K562 (cell line): ENCODE results near the gene DTNBP1. TPM values are rescaled to one million over a fixed set of nuclear protein-coding genes. Genes with fewer than 3 reads are reported as not detected.
A peak's percentile ranks its signal among the peaks of the same experiment; 100 is the strongest.

Experiments
- ATAC-seq: fragments of 200-7000 bp; cut with Tn5 transposase; 3 replicates; pipeline ENCODE4 v1.9.1; 2020; ENCODE audit warnings: moderate library complexity
- BruUV-seq: library from RNA; stranded (reverse); fragments of 400-500 nt; replicated peaks from 2 replicates; lab custom pipeline; 2021; lab: Mats Ljungman, UMichigan
- CTCF ChIA-PET: fragments of 300-600 bp; formaldehyde crosslinking; extraction: SDS; loops from one replicate; lab custom pipeline; 2021; ENCODE audit warnings: low intra/inter-chr PET ratio; lab: Yijun Ruan, JAX
- POLR2A ChIA-PET: fragments of 300-600, 350-650 bp; sonication (Branson Sonifier 250); formaldehyde crosslinking; extraction: SDS; loops from one replicate; lab custom pipeline; 2021; ENCODE audit warnings: antibody characterized with exemption, inconsistent platforms; lab: Yijun Ruan, JAX
- DNase-seq, 4 experiments: peaks; one replicate each; pipeline versions ENCODE4 v3.0.0 to v3.0.0-alpha.2; 2011 to 2018; ENCODE audit warnings: low spot score in 3 of 4, mixed read lengths in 3 of 4; ENCODE audit errors: extremely low read depth in 1 of 4
- FAIRE-seq: peaks from 2 replicates; lab custom pipeline; 2011; peaks lifted over from hg19 to GRCh38; lab: Jason Lieb, UNC
- H2AFZ ChIP-seq: 2 replicates; pipeline ENCODE4 v1.6.0; 2011; ENCODE audit warnings: low read depth, low read length, control low read depth, inconsistent platforms
- H3K27ac ChIP-seq: fragments of 200-600 bp; 3 replicates; pipeline ENCODE4 v1.8.0; 2011; ENCODE audit warnings: low read depth, mild to moderate bottlenecking, control low read depth, inconsistent platforms, low read length, moderate library complexity, mixed read lengths; ENCODE audit errors: extremely low read depth
- H3K27me3 ChIP-seq, 2 experiments: fragments of 300-600 bp in 1 of 2; 2 replicates in 1 of 2; 3 replicates in 1 of 2; pipeline versions ENCODE4 v1.6.0 to v1.8.0; 2011; ENCODE audit warnings: inconsistent platforms in 2 of 2, low read length in 2 of 2, mild to moderate bottlenecking in 1 of 2, mixed read lengths in 1 of 2, moderate library complexity in 1 of 2; ENCODE audit not compliant: control insufficient read depth in 2 of 2, insufficient read depth in 2 of 2
- H3K36me3 ChIP-seq: fragments of 300-600 bp; 3 replicates; pipeline ENCODE4 v1.8.0; 2011; ENCODE audit warnings: mild to moderate bottlenecking, low read length, inconsistent platforms; ENCODE audit not compliant: control insufficient read depth, insufficient read depth
- H3K4me1 ChIP-seq, 2 experiments: fragments of 200-600 bp in 1 of 2; replicated peaks in 1 of 2; 2 replicates in 1 of 2; 3 replicates in 1 of 2; pipeline versions ENCODE4 v1.5.1 to v1.8.0; 2011; ENCODE audit warnings: inconsistent platforms in 2 of 2, low read length in 2 of 2, mild to moderate bottlenecking in 1 of 2, mixed read lengths in 1 of 2, moderate library complexity in 1 of 2; ENCODE audit not compliant: control insufficient read depth in 2 of 2, insufficient read depth in 2 of 2
- H3K4me2 ChIP-seq: 2 replicates; pipeline ENCODE4 v1.6.1; 2011; ENCODE audit warnings: low read length, control low read depth, inconsistent platforms, mixed read lengths; ENCODE audit not compliant: insufficient read depth
- H3K4me3 ChIP-seq: fragments of 200-600 bp; sonication (generic), shearing (Covaris generic); 2 replicates; pipeline ENCODE4 v1.5.1; 2016; ENCODE audit warnings: control low read depth, inconsistent platforms
- H3K79me2 ChIP-seq: fragments of 200-600 bp; 3 replicates; pipeline ENCODE4 v1.8.0; 2011; ENCODE audit warnings: low read length, inconsistent platforms; ENCODE audit not compliant: control insufficient read depth, insufficient read depth
- H3K9ac ChIP-seq, 2 experiments: 2 replicates each; pipeline versions ENCODE4 v1.6.0 to v1.6.1; 2011; ENCODE audit warnings: low read depth in 2 of 2, low read length in 2 of 2, control low read depth in 1 of 2, inconsistent platforms in 1 of 2, mild to moderate bottlenecking in 1 of 2, mixed read lengths in 1 of 2; ENCODE audit not compliant: insufficient read depth in 1 of 2
- H3K9me1 ChIP-seq: one replicate; pipeline ENCODE4 v1.6.0; 2011; ENCODE audit warnings: inconsistent platforms, mild to moderate bottlenecking, low read length, moderate library complexity; ENCODE audit not compliant: control insufficient read depth, insufficient read depth
- H3K9me3 ChIP-seq: replicated peaks from 2 replicates; pipeline ENCODE4 v1.5.1; 2011; ENCODE audit warnings: low read depth, low read length, inconsistent platforms; ENCODE audit not compliant: control insufficient read depth, insufficient read depth
- H4K20me1 ChIP-seq: replicated peaks from 2 replicates; pipeline ENCODE4 v1.6.1; 2011; ENCODE audit warnings: low read length, inconsistent platforms, mixed read lengths; ENCODE audit not compliant: control insufficient read depth, insufficient read depth
- ARID3A ChIP-seq: IDR thresholded peaks from 2 replicates; pipeline ENCODE4 v1.6.1; 2012; ENCODE audit warnings: low read depth, low read length, improper control_type of control experiment, borderline replicate concordance
- BRF2 ChIP-seq: IDR thresholded peaks from 3 replicates; pipeline ENCODE4 v1.6.1; 2011; ENCODE audit warnings: borderline replicate concordance, mild to moderate bottlenecking; ENCODE audit not compliant: insufficient read length, insufficient read depth
- CC2D1A ChIP-seq: fragments of 450-650 bp; IDR thresholded peaks from 2 replicates; pipeline ENCODE4 v1.6.1; 2017; ENCODE audit warnings: mild to moderate bottlenecking
- HNRNPH1 ChIP-seq: fragments of 200-400 bp; formaldehyde crosslinking; optimal IDR thresholded peaks from 2 replicates; pipeline ENCODE3; 2017; ENCODE audit warnings: low read depth, mild to moderate bottlenecking, low read length, moderate library complexity
- NR2F6 ChIP-seq: fragments of 450-650 bp; formaldehyde crosslinking; IDR thresholded peaks from 2 replicates; pipeline ENCODE4 v1.4.0; 2020; ENCODE audit warnings: mild to moderate bottlenecking
- ZNF224 ChIP-seq: sonication (generic); formaldehyde crosslinking; IDR thresholded peaks from 2 replicates; pipeline ENCODE4 v1.8.0; 2022; ENCODE audit warnings: mild to moderate bottlenecking, missing genetic modification reagents
- ZNF407 ChIP-seq: fragments of 450-650 bp; IDR thresholded peaks from 2 replicates; pipeline ENCODE4 v1.6.1; 2016; ENCODE audit warnings: low read depth
- ZNF431 ChIP-seq: sonication (generic); formaldehyde crosslinking; IDR thresholded peaks from 2 replicates; pipeline ENCODE4 v1.8.0; 2022; ENCODE audit warnings: mild to moderate bottlenecking, missing genetic modification reagents
- ZNF512 ChIP-seq: IDR thresholded peaks from 2 replicates; pipeline ENCODE4 v1.6.1; 2016; ENCODE audit warnings: missing genetic modification characterization, missing compliant biosample characterization
- ZNF57 ChIP-seq: fragments of 450-650 bp; formaldehyde crosslinking; IDR thresholded peaks from 2 replicates; pipeline ENCODE4 v1.4.0; 2020; ENCODE audit warnings: mild to moderate bottlenecking, moderate library complexity
- WGBS: fragments of 100-300 bp; shearing (Covaris generic); methylation state at CpG from one replicate; pipeline ENCODE4 v1.1.6; 2016; ENCODE audit warnings: low coverage, mixed read lengths; ENCODE audit not compliant: insufficient coverage; ENCODE audit errors: missing lambda C conversion rate; 5-methylcytosine and 5-hydroxymethylcytosine counted together
- in situ Hi-C: fragments of 300-500 bp; cut with MboI; formaldehyde crosslinking; loops from 4 replicates; pipeline ENCODE4 v1.15.0; 2018; ENCODE audit warnings: inconsistent platforms, mixed read lengths
- intact Hi-C: fragments of 100-400 bp; cut with micrococcal nuclease; formaldehyde crosslinking; loops from 2 replicates; pipeline ENCODE4 v1.14.2; 2022
- polyA plus RNA-seq, 8 experiments: library from polyadenylated mRNA; depleted of rRNA in 4 of 8; stranded (reverse) in 5 of 8; unstranded in 3 of 8; fragments of >200 nt; fragmentation: Nextera tagmentation in 2 of 8; fragmentation: Illumina TruSeq in 1 of 8; extraction: Ambion mirVana in 2 of 8; extraction: Trizol in 1 of 8; gene quantifications; 2 replicates each; pipeline versions ENCODE4 v1.2.1 to v1.2.3, GENCODE V29; 2011 to 2014; ENCODE audit warnings: inconsistent platforms in 1 of 8, missing spikeins in 1 of 8
- total RNA-seq, 7 experiments: library from RNA; depleted of rRNA in 6 of 7; stranded (reverse); fragments of >200 nt in 6 of 7; fragmentation: Illumina TruSeq in 2 of 7; extraction: Trizol in 2 of 7; gene quantifications; 2 replicates each; pipeline versions ENCODE4 v1.2.1 to v1.2.3, GENCODE V29; 2011 to 2021; ENCODE audit warnings: low replicate concordance in 1 of 7

DTNBP1 gene
- total and polyA plus RNA-seq, 9 of the 15 experiments (the other 6 are each of a cell fraction or from before 2014, with no cell fraction given), result 16.7 to 54.5 (median 21.4) TPM

- peaks cover 15 to 44% of the 10 kb centered on the region in 2 experiments for H3K4me1 ChIP-seq
- BruUV-seq, result no TSS peak
- peak overlapping the region in 1 of 2 experiments; percentile 57; a peak in 2 of 4 replicates for H3K9ac ChIP-seq
- WGBS, result 85% methylated on average over 7 of the region's 7 CpGs
- H2AFZ ChIP-seq, result no peak overlapping the region
- peaks cover 8% of the 10 kb centered on the region; the same call in 1 of the 3 replicates for H3K79me2 ChIP-seq
- no peak overlapping the region for H3K4me3 ChIP-seq
- H3K27ac ChIP-seq, result no peak overlapping the region
- no peak overlapping the region for H3K4me2 ChIP-seq
- in situ Hi-C loops (no loop called here), intact Hi-C loops (no loop called here)
- no peaks in the 10 kb centered on the region for H3K27me3 ChIP-seq
- no peaks in the 10 kb centered on the region for H3K9me1 ChIP-seq
- ATAC-seq (no peak), FAIRE-seq (no peak), DNase-seq (no peak)
- ChIA-PET POLR2A (interaction anchor here (0.6 to 3.1 kb wide), 5 partner anchors 11 to 60 kb away, joined by 4 to 10 read pairs (median 5); no protein-coding TSS in a partner anchor), CTCF (no interaction called here)
- no peaks in the 10 kb centered on the region for H4K20me1 ChIP-seq
- no peaks in the 10 kb centered on the region for H3K9me3 ChIP-seq
- 0 out of 3 replicates have a peak, but pooled peaks cover 3% of the 10 kb centered on the region for H3K36me3 ChIP-seq
- TF ChIP-seq ZNF224 (no peak), ZNF512 (tag) (no peak), BRF2 (no peak), ARID3A (no peak), NR2F6 (CRISPR knock-in tag) (no peak), ZNF57 (CRISPR knock-in tag) (no peak), HNRNPH1 (no peak), ZNF407 (no peak), ZNF431 (CRISPR knock-in tag) (no peak), CC2D1A (no peak)
Observed at GRCh38 chr6:15551262-15551661, 111.6 kb downstream of the DTNBP1 start.
